ENCODE data around the gene NRARP. TPM values are rescaled to one million over a fixed set of nuclear protein-coding genes. Genes with fewer than 3 reads are reported as not detected.

Gene NRARP
- total and polyA plus RNA-seq, 7 donors: 0.73 to 7.5 (median 3.5) TPM

DNA sequence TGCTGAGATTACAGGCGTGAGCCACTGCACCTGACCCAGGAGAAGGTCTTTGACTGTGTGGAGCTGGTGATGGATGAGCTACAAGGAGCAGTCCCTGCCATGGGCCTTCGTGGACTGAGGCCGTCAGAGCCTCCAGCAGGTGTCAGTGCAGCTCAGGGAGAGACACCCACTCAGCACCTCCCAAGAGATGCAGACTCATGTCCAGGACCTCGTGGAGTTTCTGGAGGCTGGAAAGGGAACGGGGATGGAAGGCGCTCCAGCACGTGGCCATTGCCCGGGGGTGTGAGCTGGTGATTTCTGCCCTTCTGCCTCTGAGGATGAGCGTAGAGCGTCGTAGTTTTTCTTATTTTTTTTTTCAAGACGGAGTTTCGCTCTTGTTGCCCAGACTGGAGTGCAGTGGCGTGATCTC, 15.1 kb downstream of the NRARP start:
- peaks cover 0 to 15% (median 0%) of the 10 kb centered on the region in 3 donors for H3K27me3 ChIP-seq (ENCODE audit: insufficient read depth in 3 of 3, low read length in 2 of 3)
- no peak overlapping the region for H3K27ac ChIP-seq
- no peaks in the 10 kb centered on the region for H3K4me1 ChIP-seq
- TF ChIP-seq, protein P1, sequence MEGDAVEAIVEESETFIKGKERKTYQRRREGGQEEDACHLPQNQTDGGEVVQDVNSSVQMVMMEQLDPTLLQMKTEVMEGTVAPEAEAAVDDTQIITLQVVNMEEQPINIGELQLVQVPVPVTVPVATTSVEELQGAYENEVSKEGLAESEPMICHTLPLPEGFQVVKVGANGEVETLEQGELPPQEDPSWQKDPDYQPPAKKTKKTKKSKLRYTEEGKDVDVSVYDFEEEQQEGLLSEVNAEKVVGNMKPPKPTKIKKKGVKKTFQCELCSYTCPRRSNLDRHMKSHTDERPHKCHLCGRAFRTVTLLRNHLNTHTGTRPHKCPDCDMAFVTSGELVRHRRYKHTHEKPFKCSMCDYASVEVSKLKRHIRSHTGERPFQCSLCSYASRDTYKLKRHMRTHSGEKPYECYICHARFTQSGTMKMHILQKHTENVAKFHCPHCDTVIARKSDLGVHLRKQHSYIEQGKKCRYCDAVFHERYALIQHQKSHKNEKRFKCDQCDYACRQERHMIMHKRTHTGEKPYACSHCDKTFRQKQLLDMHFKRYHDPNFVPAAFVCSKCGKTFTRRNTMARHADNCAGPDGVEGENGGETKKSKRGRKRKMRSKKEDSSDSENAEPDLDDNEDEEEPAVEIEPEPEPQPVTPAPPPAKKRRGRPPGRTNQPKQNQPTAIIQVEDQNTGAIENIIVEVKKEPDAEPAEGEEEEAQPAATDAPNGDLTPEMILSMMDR (IDR thresholded peaks at IDR 0.05): peak; percentile 51
- no peaks in the 10 kb centered on the region for H3K9me3 ChIP-seq
- intact Hi-C loops (cut with DNase I): no loop called here
- DNase-seq (peak; percentile 35 to 58), ATAC-seq (peak; percentile 78 to 87 (median 83))
- no peaks in the 10 kb centered on the region for H3K36me3 ChIP-seq (ENCODE audit: insufficient read depth in 1 of 2, low read depth in 1 of 2)
- 43 to 45% (median 44%) methylated on average over 14 of the region's 14 CpGs for WGBS, 3 donors
- no peak overlapping the region for H3K4me3 ChIP-seq

DNA sequence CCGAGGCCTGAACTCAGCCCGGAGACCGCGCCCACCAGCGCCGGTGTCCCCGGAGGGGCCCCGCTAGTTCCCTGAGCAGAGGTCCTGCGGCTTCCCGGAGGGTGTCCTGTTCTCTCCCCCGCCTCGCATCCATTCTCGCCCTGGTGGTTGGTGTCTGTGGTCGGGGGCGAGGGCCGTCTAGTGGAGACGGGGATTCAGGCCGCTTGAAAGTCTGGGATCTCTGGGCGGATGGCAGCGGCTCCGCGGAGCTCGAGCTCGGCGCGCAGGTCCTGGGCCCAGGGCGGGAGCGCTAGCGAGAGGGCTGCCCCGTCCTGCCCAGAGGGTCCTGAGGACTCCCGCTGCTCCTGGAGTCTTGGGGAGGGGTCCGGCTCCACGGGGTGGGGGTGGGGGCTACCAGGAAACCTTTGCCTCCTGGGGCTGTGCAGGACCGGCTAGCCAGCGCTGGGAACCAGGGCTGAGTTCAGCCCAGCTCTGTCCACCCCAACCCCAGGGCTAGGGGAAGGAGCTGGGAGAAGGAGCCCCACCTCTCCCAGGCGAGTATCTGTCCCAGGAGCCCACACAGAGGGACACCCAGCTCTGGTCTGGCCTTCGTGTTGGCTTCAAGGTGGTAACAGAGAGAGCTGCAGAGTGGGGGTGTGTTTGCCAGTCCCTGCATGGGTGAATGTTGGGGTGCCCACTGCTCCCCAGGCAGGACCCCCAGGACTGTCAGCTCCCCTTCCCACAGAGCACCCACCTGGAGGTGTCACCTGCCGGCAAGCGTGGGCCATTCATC, 20.5 kb downstream of the NRARP start:
- Histone ChIP-seq H3K27me3 (ENCODE audit: insufficient read depth in 3 of 3, low read length in 2 of 3) (peaks cover 0 to 42% (median 16%) of the 10 kb centered on the region in 3 donors), H3K36me3 (ENCODE audit: insufficient read depth in 1 of 2, low read depth in 1 of 2) (no peaks in the 10 kb centered on the region), H3K4me1 (peaks cover 19% of the 10 kb centered on the region), H3K4me3 (peak overlapping the region; percentile 18), H3K27ac (no peak overlapping the region), H3K9me3 (no peaks in the 10 kb centered on the region)
- intact Hi-C loops (cut with DNase I): no loop called here
- ATAC-seq: no peak
- DNase-seq: no peak
- TF ChIP-seq, protein P1 (IDR thresholded peaks at IDR 0.05): no peak
- 32 to 52% (median 40%) methylated on average over 17 to 39 of the region's 39 CpGs for WGBS, 3 donors

- Histone ChIP-seq H3K9me3 (no peaks in the 10 kb centered on the region), H3K4me3 (peak overlapping the region; percentile 18), H3K27ac (no peak overlapping the region), H3K36me3 (ENCODE audit: insufficient read depth in 1 of 2, low read depth in 1 of 2) (no peaks in the 10 kb centered on the region), H3K27me3 (ENCODE audit: insufficient read depth in 3 of 3, low read length in 2 of 3) (peaks cover 0 to 48% (median 16%) of the 10 kb centered on the region in 3 donors), H3K4me1 (peaks cover 27% of the 10 kb centered on the region)
- DNase-seq: peak in 1 of 2 donors; percentile 26
- intact Hi-C loops (cut with DNase I): no loop called here
- peak; percentile 33 to 50 (median 37) for ATAC-seq
- TF ChIP-seq, protein P1 (IDR thresholded peaks at IDR 0.05): peak; percentile 30
- 25 to 26% (median 26%) methylated on average over 60 to 85 of the region's 85 CpGs for WGBS, 3 donors
Observed at GRCh38 chr9:137280474-137281344, 21.4 kb downstream of the NRARP start.

- no peak overlapping the region for H3K27ac ChIP-seq
- no peaks in the 10 kb centered on the region for H3K36me3 ChIP-seq (ENCODE audit: insufficient read depth in 1 of 2, low read depth in 1 of 2)
- no peak overlapping the region for H3K4me3 ChIP-seq
- ATAC-seq (no peak), DNase-seq (no peak)
- TF ChIP-seq, protein P1 (IDR thresholded peaks at IDR 0.05): no peak
- intact Hi-C loops (cut with DNase I): no loop called here
- H3K9me3 ChIP-seq: no peaks in the 10 kb centered on the region
- H3K4me1 ChIP-seq: peaks cover 30% of the 10 kb centered on the region
- 76 to 83% (median 81%) methylated on average over 35 to 41 of the region's 41 CpGs for WGBS, 3 donors
- peaks cover 0 to 48% (median 16%) of the 10 kb centered on the region in 3 donors for H3K27me3 ChIP-seq (ENCODE audit: insufficient read depth in 3 of 3, low read length in 2 of 3)
Observed at GRCh38 chr9:137279741-137280473, 22.2 kb downstream of the NRARP start.
